ENCODE data around the gene APOA5. TPM values are rescaled to one million over a fixed set of nuclear protein-coding genes. Genes with fewer than 3 reads are reported as not detected.

Gene APOA5
- total and polyA plus RNA-seq, 4 donors: 0.22 to 0.77 (median 0.31) TPM; not detected in 1

- Histone ChIP-seq H3K27me3 (ENCODE audit: control insufficient read depth in 3 of 3, insufficient read depth in 3 of 3, low read length in 2 of 3) (no peaks in the 10 kb centered on the region), H3K9ac (ENCODE audit: insufficient read depth in 1 of 2, low read length in 2 of 2) (peak overlapping the region in 1 of 2 donors; percentile 74), H3K4me3 (peak overlapping the region; percentile 86), H3K9me3 (ENCODE audit: control insufficient read depth in 4 of 4, insufficient read depth in 3 of 4, low read length in 3 of 4) (no peaks in the 10 kb centered on the region), H3K36me3 (ENCODE audit: control insufficient read depth in 4 of 4, insufficient read depth in 4 of 4, low read length in 4 of 4) (peaks cover 9 to 15% (median 12%) of the 10 kb centered on the region in 4 donors), H3K4me1 (ENCODE audit: control insufficient read depth in 5 of 5, insufficient read depth in 5 of 5, low read length in 5 of 5) (peaks cover 6 to 21% (median 6%) of the 10 kb centered on the region in 5 donors), H3K27ac (ENCODE audit: low read depth in 1 of 2, low read length in 1 of 2) (peak overlapping the region; percentile 88 to 95)
- ATAC-seq (ENCODE audit: insufficient read depth, low FRiP score): no peak
- WGBS, 2 donors: 3 to 4% methylated on average over 25 of the region's 25 CpGs
- no peak for TF ChIP-seq CTCF (IDR thresholded peaks at IDR 0.05; ENCODE audit: control extremely low read depth, extremely low read depth)
- no peak for DNase-seq
Observed at GRCh38 chr11:116773203-116774097, 18.2 kb downstream of the APOA5 start.

- H3K4me3 ChIP-seq: peak within 1 kb of the TSS; percentile 86
- peak within 1 kb of the TSS; percentile 44 to 79 for H3K9ac ChIP-seq (ENCODE audit: insufficient read depth in 1 of 2, low read length in 2 of 2)
- ATAC-seq (ENCODE audit: insufficient read depth, low FRiP score) (peak; percentile 97), DNase-seq (peak; percentile 90 to 93 (median 92))
- H3K27me3 ChIP-seq (ENCODE audit: control insufficient read depth in 3 of 3, insufficient read depth in 3 of 3, low read length in 2 of 3): no peaks in the 10 kb centered on the region
- no peak for TF ChIP-seq CTCF (IDR thresholded peaks at IDR 0.05; ENCODE audit: control extremely low read depth, extremely low read depth)
- peak within 1 kb of the TSS; percentile 88 to 95 for H3K27ac ChIP-seq (ENCODE audit: low read depth in 1 of 2, low read length in 1 of 2)
- peaks cover 6 to 21% (median 6%) of the 10 kb centered on the region in 5 donors for H3K4me1 ChIP-seq (ENCODE audit: control insufficient read depth in 5 of 5, insufficient read depth in 5 of 5, low read length in 5 of 5)
- WGBS, 2 donors: 0 to 1% methylated on average over 58 to 73 of the region's 73 CpGs
- H3K9me3 ChIP-seq (ENCODE audit: control insufficient read depth in 4 of 4, insufficient read depth in 3 of 4, low read length in 3 of 4): no peaks in the 10 kb centered on the region
- peaks cover under 1 to 10% (median 6%) of the 10 kb centered on the region in 4 donors for H3K36me3 ChIP-seq (ENCODE audit: control insufficient read depth in 4 of 4, insufficient read depth in 4 of 4, low read length in 4 of 4)
Observed at GRCh38 chr11:116772443-116773202, 19.1 kb downstream of the APOA5 start, which contains the start of gene BUD13. BUD13 (minus strand) TSS chr11:116772987; CDS start chr11:116772964, 23 bp downstream.

GRCh38 chr11:116771935-116772334 is 19.7 kb downstream of the APOA5 start:
- no peak for TF ChIP-seq CTCF (IDR thresholded peaks at IDR 0.05; ENCODE audit: control extremely low read depth, extremely low read depth)
- WGBS, 2 donors: 5 to 9% methylated on average over 2 of the region's 2 CpGs
- no peak for ATAC-seq (ENCODE audit: insufficient read depth, low FRiP score)

More at GRCh38 chr11:116771935-116772334, 19.7 kb downstream of the APOA5 start:
- Histone ChIP-seq H3K27ac (ENCODE audit: low read depth in 1 of 2, low read length in 1 of 2) (no peak overlapping the region), H3K27me3 (ENCODE audit: control insufficient read depth in 3 of 3, insufficient read depth in 3 of 3, low read length in 2 of 3) (no peaks in the 10 kb centered on the region), H3K9me3 (ENCODE audit: control insufficient read depth in 4 of 4, insufficient read depth in 3 of 4, low read length in 3 of 4) (no peaks in the 10 kb centered on the region), H3K4me3 (peak overlapping the region; percentile 16), H3K4me1 (ENCODE audit: control insufficient read depth in 5 of 5, insufficient read depth in 5 of 5, low read length in 5 of 5) (peaks cover 6 to 21% (median 6%) of the 10 kb centered on the region in 5 donors), H3K36me3 (ENCODE audit: control insufficient read depth in 4 of 4, insufficient read depth in 4 of 4, low read length in 4 of 4) (peaks cover 0 to 7% (median 5%) of the 10 kb centered on the region in 4 donors), H3K9ac (ENCODE audit: insufficient read depth in 1 of 2, low read length in 2 of 2) (peak overlapping the region; percentile 44 to 79)
- DNase-seq: peak in 1 of 3 donors; percentile 20

Measured in lung (tissue), 12 donors.